Parathyroid adenoma (tissue), 2 donors: Measurements from ENCODE around the gene THOC6.

Source experiments
- H2AFZ ChIP-seq: fragments of 300-600 bp; sonication (generic); one replicate; pipeline ENCODE4 v1.7.0; 2017; ENCODE audit warnings: antibody characterized with exemption, mild to moderate bottlenecking
- H3K27ac ChIP-seq: fragments of 300-600 bp; sonication (generic); one replicate; pipeline ENCODE4 v1.7.0; 2017
- H3K27me3 ChIP-seq: fragments of 300-600 bp; sonication (generic); one replicate; pipeline ENCODE4 v1.7.0; 2017; ENCODE audit warnings: low read length; ENCODE audit not compliant: control insufficient read depth, insufficient read depth
- H3K36me3 ChIP-seq: fragments of 300-600 bp; sonication (generic); one replicate; pipeline ENCODE4 v1.7.0; 2017; ENCODE audit warnings: low read length; ENCODE audit not compliant: control insufficient read depth, insufficient read depth
- H3K4me1 ChIP-seq: fragments of 300-600 bp; sonication (generic); one replicate; pipeline ENCODE4 v1.7.0; 2017; ENCODE audit warnings: control low read depth
- H3K4me2 ChIP-seq: fragments of 300-600 bp; sonication (generic); one replicate; pipeline ENCODE4 v1.7.0; 2017; ENCODE audit warnings: low read length
- H3K4me3 ChIP-seq: fragments of 300-600 bp; sonication (generic); one replicate; pipeline ENCODE4 v1.7.0; 2017; ENCODE audit warnings: low read depth, low read length
- H3K79me2 ChIP-seq: fragments of 300-600 bp; sonication (generic); one replicate; pipeline ENCODE4 v1.7.0; 2017; ENCODE audit warnings: control low read depth
- H3K9ac ChIP-seq: fragments of 300-600 bp; sonication (generic); one replicate; pipeline ENCODE4 v1.7.0; 2017; ENCODE audit warnings: mild to moderate bottlenecking
- H3K9me3 ChIP-seq: fragments of 300-600 bp; sonication (generic); one replicate; pipeline ENCODE4 v1.7.0; 2017; ENCODE audit warnings: low read length; ENCODE audit not compliant: control insufficient read depth
- CTCF ChIP-seq: fragments of 300-600 bp; sonication (generic); IDR thresholded peaks from one replicate; pipeline ENCODE4 v1.7.0; 2017; ENCODE audit warnings: antibody characterized with exemption, mild to moderate bottlenecking
- donor health status: primary hyperparathyroidism.

The THOC6 gene

GRCh38 chr16:3027489-3027795, 3.6 kb downstream of the THOC6 start:
- no peak overlapping the region for H3K4me3 ChIP-seq
- no peaks in the 10 kb centered on the region for H3K79me2 ChIP-seq
- no peak overlapping the region for H3K27ac ChIP-seq
- no peaks in the 10 kb centered on the region for H3K9me3 ChIP-seq
- no peak overlapping the region for H2AFZ ChIP-seq
- no peaks in the 10 kb centered on the region for H3K27me3 ChIP-seq
- H3K4me1 ChIP-seq = peaks cover 8% of the 10 kb centered on the region
- H3K36me3 ChIP-seq = no peaks in the 10 kb centered on the region
- H3K4me2 ChIP-seq = no peak overlapping the region
- no peak overlapping the region for H3K9ac ChIP-seq
- TF ChIP-seq CTCF = no peak

GRCh38 chr16:3027983-3028715, 4.3 kb downstream of the THOC6 start:
- Histone ChIP-seq H3K27ac (no peak overlapping the region), H3K4me1 (peaks cover under 1% of the 10 kb centered on the region), H3K79me2 (no peaks in the 10 kb centered on the region), H3K27me3 (no peaks in the 10 kb centered on the region), H2AFZ (peak overlapping the region; percentile 58), H3K4me2 (peak overlapping the region; percentile 34), H3K36me3 (no peaks in the 10 kb centered on the region), H3K9ac (no peak overlapping the region), H3K4me3 (no peak overlapping the region), H3K9me3 (no peaks in the 10 kb centered on the region)
- TF ChIP-seq CTCF = peak; percentile 90

GRCh38 chr16:3028716-3029319, 5.0 kb downstream of the THOC6 start:
- no peak for TF ChIP-seq CTCF
- Histone ChIP-seq H3K27ac (no peak overlapping the region), H3K4me1 (no peaks in the 10 kb centered on the region), H3K9ac (no peak overlapping the region), H3K36me3 (no peaks in the 10 kb centered on the region), H3K4me2 (no peak overlapping the region), H3K27me3 (no peaks in the 10 kb centered on the region), H2AFZ (no peak overlapping the region), H3K79me2 (no peaks in the 10 kb centered on the region), H3K9me3 (no peaks in the 10 kb centered on the region), H3K4me3 (no peak overlapping the region)

DNA sequence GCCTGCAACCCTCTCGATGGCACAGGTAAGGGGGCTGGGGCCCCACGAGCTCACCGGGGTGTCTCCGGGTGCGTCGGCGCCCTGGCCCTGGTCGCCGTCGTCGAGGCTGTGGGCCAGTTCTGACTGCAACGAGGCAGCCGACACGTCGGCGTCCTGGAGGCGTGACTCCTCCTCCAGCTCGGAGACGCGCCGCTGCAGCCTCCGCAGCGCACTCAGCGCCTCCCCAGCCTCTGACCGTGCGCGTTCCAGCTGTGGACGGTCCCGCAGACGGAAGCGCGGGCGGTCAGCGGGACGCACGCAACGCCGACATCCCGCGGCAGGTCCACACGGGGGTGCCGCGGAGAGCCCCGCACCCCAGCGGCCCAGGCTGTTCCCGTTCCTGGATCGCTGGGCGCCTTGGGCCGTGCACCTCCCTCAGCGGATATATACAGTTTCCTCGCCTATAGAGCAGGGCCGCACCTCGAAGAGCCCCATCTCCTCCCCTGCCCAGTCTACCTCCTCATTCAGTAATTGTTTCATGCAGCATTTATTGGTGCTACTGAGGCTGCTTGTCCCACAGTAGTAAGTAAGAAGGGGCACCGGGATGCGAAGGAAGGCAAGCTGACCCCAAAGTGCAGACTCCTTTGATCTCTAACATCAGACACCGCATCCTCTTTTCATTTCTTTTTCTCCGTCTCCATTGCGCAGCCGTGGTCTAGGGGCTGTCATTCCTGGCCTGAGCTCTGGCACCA, 5.8 kb downstream of the THOC6 start:
- Histone ChIP-seq H3K36me3 (no peaks in the 10 kb centered on the region), H2AFZ (no peak overlapping the region), H3K4me3 (no peak overlapping the region), H3K4me2 (no peak overlapping the region), H3K9ac (no peak overlapping the region), H3K9me3 (no peaks in the 10 kb centered on the region), H3K27ac (no peak overlapping the region), H3K4me1 (no peaks in the 10 kb centered on the region), H3K27me3 (no peaks in the 10 kb centered on the region), H3K79me2 (no peaks in the 10 kb centered on the region)
- no peak for TF ChIP-seq CTCF
